GM21737 (cell line): ENCODE results near the gene POLE.

Experiments used
- ATAC-seq: cut with Tn5 transposase; IDR thresholded peaks from one replicate; pipeline ENCODE4 v1.9.1; 2021; ENCODE audit warnings: mild to moderate bottlenecking, moderate library complexity; ENCODE audit not compliant: unreplicated experiment

Gene POLE

GRCh38 chr12:132689227-132689626, 2.1 kb upstream of the POLE start:
- ATAC-seq = no peak

- peak; percentile 27 for ATAC-seq
These were observed 324 bp downstream of the POLE start for GRCh38 chr12:132686825-132687210.

GRCh38 chr12:132685400-132685799, 1.7 kb downstream of the POLE start:
- no peak for ATAC-seq

- ATAC-seq = no peak
These were observed 9.7 kb downstream of the POLE start for GRCh38 chr12:132677492-132677891.

GRCh38 chr12:132675757-132676432, 11.2 kb downstream of the POLE start:
- no peak for ATAC-seq

- ATAC-seq = no peak
These were observed 12.6 kb downstream of the POLE start for GRCh38 chr12:132674561-132674960.

- no peak for ATAC-seq
These were observed 13.6 kb downstream of the POLE start for GRCh38 chr12:132673288-132674179.

GRCh38 chr12:132672678-132673077, 14.5 kb downstream of the POLE start:
- no peak for ATAC-seq

- no peak for ATAC-seq
These were observed 15.0 kb downstream of the POLE start for GRCh38 chr12:132672116-132672515.

- no peak for ATAC-seq
These were observed 17.8 kb downstream of the POLE start for GRCh38 chr12:132669166-132669879.

- ATAC-seq = no peak
These were observed 18.7 kb downstream of the POLE start for GRCh38 chr12:132668191-132669088.

GRCh38 chr12:132665794-132666193, 21.3 kb downstream of the POLE start:
- no peak for ATAC-seq

- no peak for ATAC-seq
These were observed 22.0 kb downstream of the POLE start for GRCh38 chr12:132665149-132665491.

GRCh38 chr12:132664206-132665148, 22.7 kb downstream of the POLE start:
- no peak for ATAC-seq

- no peak for ATAC-seq
These were observed 24.0 kb downstream of the POLE start for GRCh38 chr12:132662901-132663755.

- no peak for ATAC-seq
These were observed 25.2 kb downstream of the POLE start for GRCh38 chr12:132661972-132662371.

GRCh38 chr12:132660996-132661395, 26.1 kb downstream of the POLE start:
- no peak for ATAC-seq

- ATAC-seq = no peak
These were observed 27.1 kb downstream of the POLE start for GRCh38 chr12:132660052-132660451.

- ATAC-seq = no peak
These were observed 28.0 kb downstream of the POLE start for GRCh38 chr12:132659146-132659545.
